Measurements from ENCODE around the gene RPIA.

DNA sequence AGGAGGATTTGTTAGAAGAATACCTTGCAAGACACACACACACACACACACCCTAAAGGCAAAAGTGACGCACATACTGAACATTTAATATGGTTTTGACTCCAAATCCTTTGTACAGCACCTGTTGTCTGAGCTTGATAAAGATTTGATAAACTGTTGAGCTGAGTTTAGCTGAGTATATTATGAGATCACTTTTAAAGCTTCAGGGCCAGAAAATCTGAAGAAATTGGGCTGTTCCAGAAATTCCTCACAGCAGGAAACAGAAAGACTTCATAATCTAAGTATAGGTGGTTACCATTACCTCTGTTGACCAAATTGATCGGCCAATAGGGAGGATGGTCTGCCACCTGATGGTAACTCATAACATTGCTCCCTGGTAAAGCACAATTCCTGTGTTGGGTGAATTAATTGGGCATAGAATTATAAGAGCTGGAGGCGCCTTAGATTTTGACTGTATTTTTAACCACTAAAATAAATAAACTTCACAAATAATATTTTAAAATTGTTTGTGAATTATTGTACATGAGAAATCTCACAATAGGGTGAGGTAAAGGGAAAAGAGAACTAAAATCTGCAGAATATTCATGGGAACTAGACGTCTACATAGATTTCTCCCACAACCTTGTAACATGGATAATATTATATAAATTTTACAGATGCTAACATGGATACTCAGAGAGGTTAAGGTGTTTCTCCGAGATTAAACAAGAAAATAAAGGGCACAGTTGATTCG, 21.8 kb upstream of the RPIA start:
- TF ChIP-seq ISX (CRISPR knock-in tag; conservative IDR thresholded peaks at IDR 0.05) (no peak), ZZZ3 (CRISPR knock-in tag; IDR thresholded peaks at IDR 0.05; ENCODE audit: borderline replicate concordance) (no peak), MEIS1 (CRISPR knock-in tag; IDR thresholded peaks at IDR 0.05; ENCODE audit: borderline replicate concordance) (no peak), EZH2 (conservative IDR thresholded peaks at IDR 0.05; ENCODE audit: low read depth, low read length) (no peak), CTCF (CRISPR knock-in tag; IDR thresholded peaks at IDR 0.05) (peak; percentile 80), CCAR2 (optimal IDR thresholded peaks at IDR 0.05; ENCODE audit: low read depth, low read length) (no peak)

Measured in HepG2 (cell line).